DOHH2 (cell line): ENCODE results near the gene LDLRAD4.

Source experiments
- EZH2phosphoT487 ChIP-seq: fragments of 200-600 bp; sonication (generic); IDR thresholded peaks from 2 replicates; pipeline ENCODE4 v1.6.1; 2017; ENCODE audit warnings: borderline replicate concordance, mild to moderate bottlenecking, antibody characterized with exemption, low read length, moderate library complexity, mixed read lengths
- TF ChIP-seq, protein P1 (sequence below): fragments of 200-600 bp; sonication (generic); IDR thresholded peaks from one replicate; pipeline ENCODE4 v1.5.1; 2014; ENCODE audit warnings: antibody characterized with exemption, mild to moderate bottlenecking, low read depth, low read length; ENCODE audit not compliant: poor library complexity, severe bottlenecking

DNA sequence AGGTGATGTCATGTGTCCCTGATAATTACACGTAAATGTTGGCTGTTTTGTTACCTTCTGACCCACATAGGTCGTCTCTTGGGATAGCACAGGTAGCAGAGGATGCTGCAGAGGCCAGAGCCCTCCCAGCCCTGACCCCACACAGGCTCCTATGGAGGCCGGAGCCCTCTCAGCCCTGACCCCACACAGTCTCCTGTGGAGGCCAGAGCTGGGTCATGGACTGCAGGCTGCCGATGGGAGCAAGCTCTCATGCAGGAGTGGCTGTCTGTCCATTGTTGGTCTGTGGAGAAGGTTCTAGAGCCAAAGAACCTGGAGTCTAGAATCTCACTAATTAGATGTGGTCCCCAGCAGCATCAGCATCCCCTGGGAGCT, 155.5 kb downstream of the LDLRAD4 start:
- TF ChIP-seq, protein P1, sequence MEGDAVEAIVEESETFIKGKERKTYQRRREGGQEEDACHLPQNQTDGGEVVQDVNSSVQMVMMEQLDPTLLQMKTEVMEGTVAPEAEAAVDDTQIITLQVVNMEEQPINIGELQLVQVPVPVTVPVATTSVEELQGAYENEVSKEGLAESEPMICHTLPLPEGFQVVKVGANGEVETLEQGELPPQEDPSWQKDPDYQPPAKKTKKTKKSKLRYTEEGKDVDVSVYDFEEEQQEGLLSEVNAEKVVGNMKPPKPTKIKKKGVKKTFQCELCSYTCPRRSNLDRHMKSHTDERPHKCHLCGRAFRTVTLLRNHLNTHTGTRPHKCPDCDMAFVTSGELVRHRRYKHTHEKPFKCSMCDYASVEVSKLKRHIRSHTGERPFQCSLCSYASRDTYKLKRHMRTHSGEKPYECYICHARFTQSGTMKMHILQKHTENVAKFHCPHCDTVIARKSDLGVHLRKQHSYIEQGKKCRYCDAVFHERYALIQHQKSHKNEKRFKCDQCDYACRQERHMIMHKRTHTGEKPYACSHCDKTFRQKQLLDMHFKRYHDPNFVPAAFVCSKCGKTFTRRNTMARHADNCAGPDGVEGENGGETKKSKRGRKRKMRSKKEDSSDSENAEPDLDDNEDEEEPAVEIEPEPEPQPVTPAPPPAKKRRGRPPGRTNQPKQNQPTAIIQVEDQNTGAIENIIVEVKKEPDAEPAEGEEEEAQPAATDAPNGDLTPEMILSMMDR, result no peak
- no peak for TF ChIP-seq EZH2phosphoT487
